Heart left ventricle (tissue), 13 donors: Measurements from ENCODE around the gene PARD3B.

Experiments used
- CTCF ChIP-seq, 12 donors: fragments of 200-600 bp; sonication (generic) in 4 of 12; IDR thresholded peaks; one replicate each; pipeline versions ENCODE4 v1.5.0 to v1.8.0; 2018 to 2022; ENCODE audit warnings: antibody characterized with exemption in 12 of 12, mild to moderate bottlenecking in 5 of 12
- POLR2A ChIP-seq, 2 donors: fragments of 450-650 bp; IDR thresholded peaks; one replicate each; pipeline ENCODE4 v1.6.1; 2017; ENCODE audit warnings: antibody characterized with exemption in 2 of 2, mild to moderate bottlenecking in 2 of 2, moderate library complexity in 2 of 2
- donor health status: ischemic (EF 13 %, LVEDD 7.1; RV severe dilation, severe dysfunction).
- donor health status: DM: no; HTN: yes; CAD: no.
- donor health status: DM: no; HTN: no; CAD: no.
- donor health status: ischemic (EF 25% LVEDD 6.9; RV normal size, moderate dysfunction).
- donor health status: ischemic (EF 25% LVEDD 5.7; RV mildly dilated, moderate dysfunction).
- donor health status: ischemic (EF 35%, LVEDD 5.7; RV mildly dilated, moderate dysfunction).
- donor health status: nonischemic (EF 11% LVEDD 7.7; RV severe dilation, severe dysfunction).
- donor health status: DM: yes; HTN: yes; CAD: no.
- donor health status: PGD.
- donor health status: ischemic (EF 29% LVEDD 5.4; RV normal size, mild dysfunction).
- donor health status: nonischemic (EF 23%, LVEDD 6.1; RV moderate dilation, normal function).

GRCh38 chr2:204715361-204715760 is 170.1 kb downstream of the PARD3B start:
- no peak for TF ChIP-seq POLR2A (IDR thresholded peaks at IDR 0.05)
- no peak for TF ChIP-seq CTCF (IDR thresholded peaks at IDR 0.05)
